Activated CD4-positive, CD25-positive, alpha-beta regulatory T cell treated with anti-CD3 and anti-CD28 coated beads, Interleukin-2, amount 50 U/mL, for 24 hours (primary cell): ENCODE measurements around the gene SRSF6.
"Not testable (repeated sequence)": the region's sequence is repeated elsewhere in the genome, so short reads cannot be mapped to it uniquely, and the experiment has no call there.

Experiments
- ATAC-seq, 2 donors: fragments of 150-1000 bp; cut with Tn5 transposase; one replicate each; pipeline ENCODE4 v1.10.0; 2021; ENCODE audit warnings: mild to moderate bottlenecking in 1 of 2, moderate library complexity in 1 of 2

SRSF6 gene

GRCh38 chr20:43490038-43490437 is 32.3 kb downstream of the SRSF6 start:
- ATAC-seq = no peak

GRCh38 chr20:43492101-43492500 is 34.4 kb downstream of the SRSF6 start:
- ATAC-seq = peak; percentile 90 to 95

- ATAC-seq = no peak
These were observed 37.7 kb downstream of the SRSF6 start for GRCh38 chr20:43495388-43495787.

- not testable (repeated sequence) for ATAC-seq
These were observed 44.3 kb downstream of the SRSF6 start for GRCh38 chr20:43502021-43502420.

- ATAC-seq = no peak
These were observed 48.5 kb downstream of the SRSF6 start for GRCh38 chr20:43506238-43506637.

GRCh38 chr20:43507150-43508080 is 49.7 kb downstream of the SRSF6 start, which contains the start of gene L3MBTL1:
L3MBTL1 (plus strand) TSS chr20:43507697; CDS start chr20:43513504, 5,807 bp downstream.
- no peak for ATAC-seq

- no peak for ATAC-seq
These were observed 50.4 kb downstream of the SRSF6 start for GRCh38 chr20:43508106-43508505.

GRCh38 chr20:43508604-43509040 is 50.9 kb downstream of the SRSF6 start:
- ATAC-seq = no peak

- ATAC-seq = no peak
These were observed 54.2 kb downstream of the SRSF6 start for GRCh38 chr20:43511879-43512278.

GRCh38 chr20:43513372-43513930 is 55.8 kb downstream of the SRSF6 start:
- no peak for ATAC-seq
